ENCODE data around the gene CCDC8. TPM values are rescaled to one million over a fixed set of nuclear protein-coding genes. Genes with fewer than 3 reads are reported as not detected.
"Not testable (repeated sequence)": the region's sequence is repeated elsewhere in the genome, so short reads cannot be mapped to it uniquely, and the experiment has no call there.

Gene CCDC8
- total and polyA plus RNA-seq, 9 donors, result 20.1 to 82.6 (median 59.5) TPM

- no peak for DNase-seq
- 56 to 64% (median 59%) methylated on average over 6 of the region's 6 CpGs for WGBS, 3 donors
Observed at GRCh38 chr19:46435009-46435408, 21.6 kb upstream of the CCDC8 start.

GRCh38 chr19:46433470-46433869 is 20.1 kb upstream of the CCDC8 start:
- H3K4me1 ChIP-seq (ENCODE audit: insufficient read depth); intact Hi-C loops (cut with DNase I); H3K4me3 ChIP-seq; H3K36me3 ChIP-seq; H3K27me3 ChIP-seq; DNase-seq; H3K27ac ChIP-seq; H3K9me3 ChIP-seq: not testable (repeated sequence)
- WGBS, 3 donors, result 62 to 76% (median 63%) methylated on average over 7 of the region's 7 CpGs

More at GRCh38 chr19:46435009-46435408, 21.6 kb upstream of the CCDC8 start:
- TF ChIP-seq CTCF (IDR thresholded peaks at IDR 0.05) (no peak), POLR2A (IDR thresholded peaks at IDR 0.05) (no peak), EP300 (IDR thresholded peaks at IDR 0.05) (no peak)
- Histone ChIP-seq H3K27ac (no peak overlapping the region), H3K4me1 (ENCODE audit: insufficient read depth) (no peaks in the 10 kb centered on the region), H3K36me3 (no peaks in the 10 kb centered on the region), H3K27me3 (no peaks in the 10 kb centered on the region), H3K4me3 (no peak overlapping the region), H3K9me3 (no peaks in the 10 kb centered on the region)
- intact Hi-C loops (cut with DNase I), result no loop called here

GRCh38 chr19:46431824-46432223 is 18.5 kb upstream of the CCDC8 start:
- TF ChIP-seq CTCF (IDR thresholded peaks at IDR 0.05), result no peak
- no peak for TF ChIP-seq EP300 (IDR thresholded peaks at IDR 0.05)
- no peak for TF ChIP-seq POLR2A (IDR thresholded peaks at IDR 0.05)
- intact Hi-C loops (cut with DNase I), result no loop called here
- WGBS, 3 donors, result 61 to 66% (median 64%) methylated on average over 10 of the region's 10 CpGs
- peaks cover 5% of the 10 kb centered on the region for H3K4me1 ChIP-seq (ENCODE audit: insufficient read depth)
- H3K9me3 ChIP-seq, result no peaks in the 10 kb centered on the region
- no peaks in the 10 kb centered on the region for H3K27me3 ChIP-seq
- H3K27ac ChIP-seq, result no peak overlapping the region
- no peaks in the 10 kb centered on the region for H3K36me3 ChIP-seq
- no peak overlapping the region for H3K4me3 ChIP-seq
- no peak for DNase-seq

GRCh38 chr19:46429999-46430398 is 16.6 kb upstream of the CCDC8 start:
- Histone ChIP-seq H3K9me3 (no peaks in the 10 kb centered on the region), H3K4me1 (ENCODE audit: insufficient read depth) (peaks cover 5% of the 10 kb centered on the region), H3K36me3 (no peaks in the 10 kb centered on the region), H3K27me3 (no peaks in the 10 kb centered on the region), H3K4me3 (no peak overlapping the region), H3K27ac (no peak overlapping the region)
- no peak for TF ChIP-seq CTCF (IDR thresholded peaks at IDR 0.05)
- no peak for TF ChIP-seq POLR2A (IDR thresholded peaks at IDR 0.05)
- no peak for TF ChIP-seq EP300 (IDR thresholded peaks at IDR 0.05)
- WGBS, 3 donors, result 80 to 82% (median 80%) methylated on average over 4 of the region's 4 CpGs
- intact Hi-C loops (cut with DNase I), result no loop called here
- no peak for DNase-seq

GRCh38 chr19:46428239-46429135 is 15.1 kb upstream of the CCDC8 start, which contains the start of gene PNMA8C:
Gene PNMA8C (minus strand): TSS chr19:46428936. CDS start chr19:46428359, 577 bp downstream.
- H3K27ac ChIP-seq, result no peak within 1 kb of the TSS
- H3K4me1 ChIP-seq (ENCODE audit: insufficient read depth), result peaks cover 5% of the 10 kb centered on the region
- no peaks in the 10 kb centered on the region for H3K9me3 ChIP-seq
- H3K36me3 ChIP-seq, result no peaks in the 10 kb centered on the region
- TF ChIP-seq CTCF (IDR thresholded peaks at IDR 0.05) (no peak), EP300 (IDR thresholded peaks at IDR 0.05) (no peak), POLR2A (IDR thresholded peaks at IDR 0.05) (no peak)
- no peaks in the 10 kb centered on the region for H3K27me3 ChIP-seq
- 27 to 36% (median 30%) methylated on average over 46 to 52 of the region's 52 CpGs for WGBS, 3 donors
- intact Hi-C loops (cut with DNase I), result no loop called here
- H3K4me3 ChIP-seq, result no peak within 1 kb of the TSS
- DNase-seq, result peak; percentile 62 to 77 (median 76)
